Tongue (tissue), 2 donors: ENCODE data around the gene KLHL40. TPM values are rescaled to one million over a fixed set of nuclear protein-coding genes. Genes with fewer than 3 reads are reported as not detected.
A peak's percentile ranks its signal among the peaks of the same experiment; 100 is the strongest.

Experiments used
- DNase-seq: peaks from one replicate; pipeline ENCODE4 v3.0.0-alpha.2; 2015
- total RNA-seq: library from RNA; depleted of rRNA; stranded (reverse); fragments of >200 nt; gene quantifications from one replicate; pipeline ENCODE4 v1.2.3, GENCODE V29; 2014

The KLHL40 gene
- total RNA-seq, 1 donor from 2014 or later = 159 TPM

GRCh38 chr3:42657675-42658074 lies 27.7 kb upstream of the KLHL40 start:
- DNase-seq = no peak

GRCh38 chr3:42658091-42658770 lies 27.1 kb upstream of the KLHL40 start:
- peak; percentile 43 for DNase-seq

GRCh38 chr3:42658771-42659390 lies 26.5 kb upstream of the KLHL40 start:
- DNase-seq = no peak

GRCh38 chr3:42659451-42660130 lies 25.7 kb upstream of the KLHL40 start:
- no peak for DNase-seq

- DNase-seq = no peak
Observed at GRCh38 chr3:42660131-42660715, 25.1 kb upstream of the KLHL40 start.

GRCh38 chr3:42660898-42661297 lies 24.4 kb upstream of the KLHL40 start:
- DNase-seq = no peak

GRCh38 chr3:42661593-42662022 lies 23.7 kb upstream of the KLHL40 start:
- DNase-seq = no peak

- no peak for DNase-seq
Observed at GRCh38 chr3:42662037-42662812, 23.1 kb upstream of the KLHL40 start.

GRCh38 chr3:42662813-42663535 lies 22.4 kb upstream of the KLHL40 start:
- DNase-seq = no peak

GRCh38 chr3:42663581-42664437 lies 21.5 kb upstream of the KLHL40 start:
- DNase-seq = no peak

GRCh38 chr3:42664438-42664803 lies 20.9 kb upstream of the KLHL40 start:
- no peak for DNase-seq

- DNase-seq = no peak
Observed at GRCh38 chr3:42665050-42665878, 20.1 kb upstream of the KLHL40 start.

- DNase-seq = no peak
Observed at GRCh38 chr3:42666022-42666421, 19.3 kb upstream of the KLHL40 start.

GRCh38 chr3:42666577-42666998 lies 18.7 kb upstream of the KLHL40 start:
- DNase-seq = no peak

GRCh38 chr3:42667096-42667522 lies 18.2 kb upstream of the KLHL40 start:
- no peak for DNase-seq

GRCh38 chr3:42667523-42668412 lies 17.6 kb upstream of the KLHL40 start:
- peak; percentile 56 for DNase-seq

GRCh38 chr3:42668413-42668760 lies 16.9 kb upstream of the KLHL40 start:
- DNase-seq = no peak

- no peak for DNase-seq
Observed at GRCh38 chr3:42668793-42669217, 16.5 kb upstream of the KLHL40 start.
